Adrenal gland (tissue), 12 donors: ENCODE results near the gene SPOCK3. TPM values are rescaled to one million over a fixed set of nuclear protein-coding genes. Genes with fewer than 3 reads are reported as not detected.

Source experiments
- DNase-seq, 7 donors: peaks; one replicate each; pipeline ENCODE4 v3.0.0-alpha.2; 2019 to 2020
- H3K27ac ChIP-seq, 5 donors: fragments of 200-600 bp; sonication (generic) in 4 of 5; 1 replicate in 3 of 5; 2 replicates in 2 of 5; pipeline versions ENCODE4 v1.5.1 to v1.8.0; 2016 to 2020; ENCODE audit warnings: mild to moderate bottlenecking in 1 of 5
- H3K27me3 ChIP-seq: fragments of 200-600 bp; 2 replicates; pipeline ENCODE4 v1.8.0; 2021
- H3K36me3 ChIP-seq, 2 donors: fragments of 200-600 bp; replicated peaks in 1 of 2; 1 replicate in 1 of 2; 2 replicates in 1 of 2; pipeline versions ENCODE4 v1.5.1 to v1.8.0; 2018 to 2022
- H3K4me1 ChIP-seq, 2 donors: fragments of 200-600 bp; replicated peaks in 1 of 2; 1 replicate in 1 of 2; 2 replicates in 1 of 2; pipeline versions ENCODE4 v1.5.1 to v1.8.0; 2018 to 2021
- H3K4me3 ChIP-seq, 4 donors: fragments of 200-600 bp; sonication (generic) in 3 of 4; one replicate each; pipeline ENCODE4 v1.5.1; 2016 to 2018
- H3K9me3 ChIP-seq, 3 donors: fragments of 200-600 bp; sonication (generic) in 1 of 3; replicated peaks in 1 of 3; 1 replicate in 2 of 3; 2 replicates in 1 of 3; pipeline versions ENCODE4 v1.5.1 to v1.8.0; 2016 to 2021
- CTCF ChIP-seq, 6 experiments: fragments of 450-650 bp in 4 of 6; fragments of 200-600 bp in 2 of 6; sonication (generic) in 1 of 6; IDR thresholded peaks; 1 replicate in 5 of 6; 2 replicates in 1 of 6; pipeline versions ENCODE4 v1.5.1 to v1.8.0; 2016 to 2021; ENCODE audit warnings: antibody characterized with exemption in 6 of 6, mild to moderate bottlenecking in 2 of 6, moderate library complexity in 1 of 6
- POLR2A ChIP-seq, 2 donors: fragments of 450-650 bp; IDR thresholded peaks; one replicate each; pipeline ENCODE4 v1.6.1; 2017; ENCODE audit warnings: antibody characterized with exemption in 2 of 2, mild to moderate bottlenecking in 2 of 2, moderate library complexity in 1 of 2
- WGBS, 4 donors: extraction: QIAGEN DNeasy Blood & Tissue Kit in 2 of 4; methylation state at CpG; one replicate each; pipeline versions ENCODE4 v1.1.5 to v1.1.7; 2013 to 2017; 5-methylcytosine and 5-hydroxymethylcytosine counted together
- intact Hi-C, 2 donors: fragments of 100-400 bp; cut with DNase I; formaldehyde crosslinking; loops; one replicate each; pipeline versions ENCODE4 v1.14.1 to v1.15.0; 2022 to 2023
- polyA plus RNA-seq, 3 donors: library from polyadenylated mRNA; stranded (reverse); fragments of 200-250 nt in 2 of 3; fragments of 350-450 nt in 1 of 3; fragmentation: Illumina TruSeq in 1 of 3; extraction: RNeasy Lipid Tissue Mini Kit (QIAGEN cat#74804) in 1 of 3; gene quantifications; one replicate each; pipeline ENCODE4 v1.2.3, GENCODE V29; 2013 to 2014
- total RNA-seq, 9 donors: library from RNA; depleted of rRNA in 4 of 9; stranded (reverse); fragments of >200 nt in 4 of 9; fragments of 120-200 nt in 1 of 9; fragmentation: NEBNext Ultra II Directional in 1 of 9; extraction: Animal tissue kit (Norgen Biotek cat#: 25700) in 1 of 9; gene quantifications; one replicate each; pipeline versions ENCODE4 v1.1.0 to v1.2.4, GENCODE V29; 2013 to 2023
- donor health status: healthy with polysubstance abuse.
- donor health status: Bipolar disorder and iron deficiency.
- donor health status: DM: yes; HTN: yes; CAD: no.
- donor health status: DM: no; HTN: no; CAD: no.
- donor health status: DM: no; HTN: no; CAD: no.
- donor health status: DM: yes; HTN: yes; CAD: no.

Gene SPOCK3
- total and polyA plus RNA-seq, 12 donors = 0.18 to 30.3 (median 3.0) TPM; not detected in 1

GRCh38 chr4:167196344-167197012, 37.8 kb downstream of the SPOCK3 start:
- Histone ChIP-seq H3K27me3 (no peaks in the 10 kb centered on the region), H3K4me3 (no peak overlapping the region), H3K27ac (no peak overlapping the region), H3K9me3 (no peaks in the 10 kb centered on the region), H3K36me3 (no peaks in the 10 kb centered on the region), H3K4me1 (no peaks in the 10 kb centered on the region)
- intact Hi-C loops = no loop called here
- TF ChIP-seq POLR2A (IDR thresholded peaks at IDR 0.05) (no peak), CTCF (IDR thresholded peaks at IDR 0.05) (no peak)
- 61 to 64% (median 61%) methylated on average over 1 of the region's 1 CpG for WGBS, 4 donors
- DNase-seq = no peak

GRCh38 chr4:167190379-167190778, 43.9 kb downstream of the SPOCK3 start:
- Histone ChIP-seq H3K36me3 (no peaks in the 10 kb centered on the region), H3K4me3 (no peak overlapping the region), H3K9me3 (no peaks in the 10 kb centered on the region), H3K4me1 (no peaks in the 10 kb centered on the region), H3K27me3 (no peaks in the 10 kb centered on the region), H3K27ac (no peak overlapping the region)
- DNase-seq = no peak
- 78 to 83% (median 80%) methylated on average over 2 of the region's 2 CpGs for WGBS, 4 donors
- intact Hi-C loops = no loop called here
- TF ChIP-seq CTCF (IDR thresholded peaks at IDR 0.05) (no peak), POLR2A (IDR thresholded peaks at IDR 0.05) (no peak)

- Histone ChIP-seq H3K9me3 (no peaks in the 10 kb centered on the region), H3K27ac (no peak overlapping the region), H3K36me3 (no peaks in the 10 kb centered on the region), H3K27me3 (no peaks in the 10 kb centered on the region), H3K4me3 (no peak overlapping the region), H3K4me1 (no peaks in the 10 kb centered on the region)
- TF ChIP-seq CTCF (IDR thresholded peaks at IDR 0.05) = no peak
- no peak for TF ChIP-seq POLR2A (IDR thresholded peaks at IDR 0.05)
- intact Hi-C loops = no loop called here
- DNase-seq = no peak
- WGBS, 4 donors = 45 to 57% (median 52%) methylated on average over 3 of the region's 3 CpGs
Observed at GRCh38 chr4:167185465-167185864, 48.8 kb downstream of the SPOCK3 start.

GRCh38 chr4:167183036-167183435, 51.3 kb downstream of the SPOCK3 start:
- no peak for DNase-seq
- intact Hi-C loops = loop anchor here in 1 of 2 donors (1.0 kb wide), 1 partner anchor 9 kb away; no protein-coding TSS in a partner anchor
- H3K27ac ChIP-seq = no peak overlapping the region
- H3K4me3 ChIP-seq = no peak overlapping the region
- no peaks in the 10 kb centered on the region for H3K36me3 ChIP-seq
- TF ChIP-seq POLR2A (IDR thresholded peaks at IDR 0.05) (no peak), CTCF (IDR thresholded peaks at IDR 0.05) (no peak)
- no peaks in the 10 kb centered on the region for H3K27me3 ChIP-seq
- no peaks in the 10 kb centered on the region for H3K9me3 ChIP-seq
- no peaks in the 10 kb centered on the region for H3K4me1 ChIP-seq
